Smooth muscle cell (in vitro differentiated cells): Measurements from ENCODE around the gene MMP28. TPM values are rescaled to one million over a fixed set of nuclear protein-coding genes. Genes with fewer than 3 reads are reported as not detected.
A peak's percentile ranks its signal among the peaks of the same experiment; 100 is the strongest.

Source experiments
- DNase-seq: peaks from one replicate; lab custom pipeline; 2025; ENCODE audit not compliant: unreplicated experiment; lab: John Stamatoyannopoulos, UW
- H2AFZ ChIP-seq: fragments of 200-600 bp; sonication (generic); 2 replicates; pipeline ENCODE4 v1.6.0; 2016; ENCODE audit warnings: antibody characterized with exemption, low read depth, mild to moderate bottlenecking
- H3F3A ChIP-seq: fragments of 200-600 bp; sonication (generic); 2 replicates; pipeline ENCODE4 v1.6.0; 2017; ENCODE audit warnings: antibody characterized with exemption, low read depth
- H3K27ac ChIP-seq: fragments of 200-600 bp; sonication (generic); 2 replicates; pipeline ENCODE4 v1.5.1; 2016; ENCODE audit warnings: low read depth, mild to moderate bottlenecking
- H3K27me3 ChIP-seq: fragments of 200-600 bp; sonication (generic); 2 replicates; pipeline ENCODE4 v1.6.1; 2016; ENCODE audit warnings: low read depth, mild to moderate bottlenecking
- H3K36me3 ChIP-seq: fragments of 200-600 bp; sonication (generic); 2 replicates; pipeline ENCODE4 v1.5.1; 2016; ENCODE audit warnings: low read depth
- H3K4me1 ChIP-seq: fragments of 200-600 bp; sonication (generic); 2 replicates; pipeline ENCODE4 v1.5.1; 2016; ENCODE audit warnings: low read depth
- H3K4me2 ChIP-seq: fragments of 200-600 bp; sonication (generic); 2 replicates; pipeline ENCODE4 v1.6.0; 2016; ENCODE audit warnings: mild to moderate bottlenecking
- H3K4me3 ChIP-seq: fragments of 200-600 bp; sonication (generic); 2 replicates; pipeline ENCODE4 v1.5.1; 2016; ENCODE audit warnings: mild to moderate bottlenecking
- H3K79me2 ChIP-seq: fragments of 200-600 bp; sonication (generic); 2 replicates; pipeline ENCODE4 v1.6.0; 2016; ENCODE audit warnings: low read depth, mild to moderate bottlenecking
- H3K9ac ChIP-seq: fragments of 200-600 bp; sonication (generic); 2 replicates; pipeline ENCODE4 v1.6.0; 2016; ENCODE audit warnings: low read depth
- H3K9me3 ChIP-seq: fragments of 200-600 bp; sonication (generic); replicated peaks from 2 replicates; pipeline ENCODE4 v1.5.1; 2016; ENCODE audit warnings: low read depth
- H4K20me1 ChIP-seq: fragments of 200-600 bp; sonication (generic); 2 replicates; pipeline ENCODE4 v1.6.0; 2016; ENCODE audit warnings: low read depth
- CTCF ChIP-seq: fragments of 200-600 bp; sonication (generic); IDR thresholded peaks from 2 replicates; pipeline ENCODE4 v1.5.1; 2017; ENCODE audit warnings: borderline replicate concordance, mild to moderate bottlenecking, antibody characterized with exemption; ENCODE audit not compliant: insufficient read depth, poor library complexity, severe bottlenecking
- WGBS: methylation state at CpG from one replicate; pipeline ENCODE4 v1.1.7; 2016; ENCODE audit warnings: low lambda C conversion rate; 5-methylcytosine and 5-hydroxymethylcytosine counted together
- polyA plus RNA-seq: library from polyadenylated mRNA; unstranded; fragments of >200 nt; fragmentation: Nextera tagmentation; extraction: Ambion mirVana; gene quantifications from 2 replicates; pipeline ENCODE4 v1.2.1, GENCODE V29; 2016
- total RNA-seq: library from RNA; depleted of rRNA; stranded (reverse); fragments of >200 nt; gene quantifications from 2 replicates; pipeline ENCODE4 v1.2.3, GENCODE V29; 2014

MMP28 gene
- total and polyA plus RNA-seq, 2 experiments from 2014 or later = 50.0 to 51.4 TPM

GRCh38 chr17:35797370-35797769, 1.9 kb upstream of the MMP28 start:
- no peak for DNase-seq
- Histone ChIP-seq H3K9me3 (no peaks in the 10 kb centered on the region), H3K27me3 (no peaks in the 10 kb centered on the region), H3K79me2 (peaks cover 22% of the 10 kb centered on the region), H3K36me3 (no peaks in the 10 kb centered on the region), H3K9ac (no peak overlapping the region), H3K4me2 (no peak overlapping the region), H3K27ac (no peak overlapping the region), H3K4me1 (no peaks in the 10 kb centered on the region), H2AFZ (no peak overlapping the region), H3K4me3 (no peak overlapping the region), H3F3A (peaks cover 22% of the 10 kb centered on the region), H4K20me1 (no peaks in the 10 kb centered on the region)
- TF ChIP-seq CTCF = no peak
- WGBS = 73% methylated on average over 4 of the region's 4 CpGs

GRCh38 chr17:35796942-35797341, 1.5 kb upstream of the MMP28 start:
- peaks cover 22% of the 10 kb centered on the region for H3F3A ChIP-seq
- no peak overlapping the region for H3K9ac ChIP-seq
- H3K79me2 ChIP-seq = peaks cover 22% of the 10 kb centered on the region
- no peaks in the 10 kb centered on the region for H3K4me1 ChIP-seq
- no peak for TF ChIP-seq CTCF
- no peaks in the 10 kb centered on the region for H3K36me3 ChIP-seq
- H3K27me3 ChIP-seq = no peaks in the 10 kb centered on the region
- no peak overlapping the region for H3K27ac ChIP-seq
- no peak overlapping the region for H3K4me3 ChIP-seq
- no peak overlapping the region for H2AFZ ChIP-seq
- WGBS = 100% methylated on average over 1 of the region's 1 CpG
- H3K9me3 ChIP-seq = no peaks in the 10 kb centered on the region
- no peak for DNase-seq
- H3K4me2 ChIP-seq = no peak overlapping the region
- no peaks in the 10 kb centered on the region for H4K20me1 ChIP-seq

- H3K27me3 ChIP-seq = no peaks in the 10 kb centered on the region
- DNase-seq = no peak
- H3K79me2 ChIP-seq = peaks cover 25% of the 10 kb centered on the region
- peak overlapping the region; percentile 65 for H3K4me3 ChIP-seq
- no peaks in the 10 kb centered on the region for H3K4me1 ChIP-seq
- TF ChIP-seq CTCF = no peak
- H4K20me1 ChIP-seq = no peaks in the 10 kb centered on the region
- peaks cover 15% of the 10 kb centered on the region for H3F3A ChIP-seq
- H3K36me3 ChIP-seq = no peaks in the 10 kb centered on the region
- peak overlapping the region; percentile 93 for H3K4me2 ChIP-seq
- H2AFZ ChIP-seq = peak overlapping the region; percentile 74
- 41% methylated on average over 8 of the region's 8 CpGs for WGBS
- no peak overlapping the region for H3K27ac ChIP-seq
- no peaks in the 10 kb centered on the region for H3K9me3 ChIP-seq
- no peak overlapping the region for H3K9ac ChIP-seq
Observed at GRCh38 chr17:35795871-35796265, 427 bp upstream of the MMP28 start.

- Histone ChIP-seq H3K9ac (no peak overlapping the region), H3K27me3 (no peaks in the 10 kb centered on the region), H3K79me2 (peaks cover 34% of the 10 kb centered on the region), H3F3A (peaks cover 29% of the 10 kb centered on the region), H3K4me1 (peaks cover 7% of the 10 kb centered on the region), H3K27ac (no peak overlapping the region), H3K36me3 (no peaks in the 10 kb centered on the region), H4K20me1 (no peaks in the 10 kb centered on the region), H3K9me3 (no peaks in the 10 kb centered on the region), H3K4me2 (peak overlapping the region; percentile 93), H2AFZ (no peak overlapping the region), H3K4me3 (no peak overlapping the region)
- TF ChIP-seq CTCF = no peak
- DNase-seq = no peak
- 63% methylated on average over 3 of the region's 3 CpGs for WGBS
Observed at GRCh38 chr17:35793257-35793656, 2.2 kb downstream of the MMP28 start.
